OCI-LY1 (cell line): ENCODE results near the gene STMP1.

ENCODE experiments used
- H2AFZ ChIP-seq: fragments of 200-600 bp; sonication (generic), shearing (Covaris generic); 2 replicates; pipeline ENCODE4 v1.6.0; 2014; ENCODE audit warnings: antibody characterized with exemption, mild to moderate bottlenecking, low read length
- H3F3A ChIP-seq: fragments of 200-600 bp; sonication (generic), shearing (Covaris generic); 2 replicates; pipeline ENCODE4 v1.6.0; 2014; ENCODE audit warnings: mild to moderate bottlenecking, antibody characterized with exemption, low read length, moderate library complexity; ENCODE audit not compliant: insufficient read depth
- H3K27ac ChIP-seq: fragments of 200-600 bp; sonication (generic); 2 replicates; pipeline ENCODE4 v1.5.1; 2014; ENCODE audit warnings: low read length, mixed run types, mild to moderate bottlenecking, low read depth; ENCODE audit not compliant: poor library complexity, severe bottlenecking
- H3K27me3 ChIP-seq: fragments of 200-600 bp; sonication (generic); 2 replicates; pipeline ENCODE4 v1.6.0; 2014; ENCODE audit warnings: antibody characterized with exemption, mild to moderate bottlenecking, low read length, moderate library complexity; ENCODE audit not compliant: insufficient read depth
- H3K36me3 ChIP-seq: fragments of 200-600 bp; sonication (generic); 2 replicates; pipeline ENCODE4 v1.6.1; 2014; ENCODE audit warnings: mild to moderate bottlenecking, antibody characterized with exemption, low read length, moderate library complexity, mixed read lengths; ENCODE audit not compliant: insufficient read depth
- H3K4me1 ChIP-seq: fragments of 200-600 bp; sonication (generic); 2 replicates; pipeline ENCODE4 v1.5.1; 2014; ENCODE audit warnings: mild to moderate bottlenecking, low read length, moderate library complexity; ENCODE audit not compliant: insufficient read depth, severe bottlenecking
- H3K4me2 ChIP-seq: fragments of 200-600 bp; sonication (generic), shearing (Covaris generic); 2 replicates; pipeline ENCODE4 v1.6.1; 2014; ENCODE audit warnings: low read length
- H3K4me3 ChIP-seq: fragments of 200-600 bp; sonication (generic); 2 replicates; pipeline ENCODE4 v1.5.1; 2014; ENCODE audit warnings: low read length, low read depth, mild to moderate bottlenecking, mixed read lengths; ENCODE audit not compliant: poor library complexity, severe bottlenecking
- H3K79me2 ChIP-seq: fragments of 200-600 bp; shearing (Covaris generic); 2 replicates; pipeline ENCODE4 v1.6.1; 2016; ENCODE audit warnings: mixed run types, low read length, mixed read lengths; ENCODE audit not compliant: insufficient read depth
- H3K9ac ChIP-seq: fragments of 200-600 bp; sonication (generic), shearing (Covaris generic); 2 replicates; pipeline ENCODE4 v1.6.1; 2014; ENCODE audit warnings: mild to moderate bottlenecking, low read length, mixed read lengths
- H3K9me2 ChIP-seq: fragments of 200-600 bp; sonication (generic), shearing (Covaris generic); 2 replicates; pipeline ENCODE4 v1.6.1; 2014; ENCODE audit warnings: low read depth, mild to moderate bottlenecking, low read length, mixed read lengths
- H3K9me3 ChIP-seq: fragments of 200-600 bp; shearing (Covaris generic); 2 replicates; pipeline ENCODE4 v1.6.1; 2014; ENCODE audit warnings: low read length, mixed read lengths
- H4K20me1 ChIP-seq: fragments of 200-600 bp; sonication (generic), shearing (Covaris generic); 2 replicates; pipeline ENCODE4 v1.6.0; 2016; ENCODE audit warnings: mild to moderate bottlenecking, low read length; ENCODE audit not compliant: insufficient read depth
- EZH2 ChIP-seq: fragments of 200-600 bp; sonication (generic), shearing (Covaris generic); IDR thresholded peaks from 2 replicates; pipeline ENCODE4 v1.8.0; 2017; ENCODE audit warnings: borderline replicate concordance, mixed run types, mild to moderate bottlenecking, antibody characterized with exemption, low read length, moderate library complexity, mixed read lengths
- TF ChIP-seq, protein P1 (sequence below): fragments of 200-600 bp; sonication (generic), shearing (Covaris generic); IDR thresholded peaks from 2 replicates; pipeline ENCODE4 v1.5.1; 2017; ENCODE audit warnings: mild to moderate bottlenecking, antibody characterized with exemption, low read length, moderate library complexity, mixed read lengths

STMP1 gene

GRCh38 chr7:135704074-135704473 lies 41.8 kb downstream of the STMP1 start:
- no peak overlapping the region for H3K9ac ChIP-seq
- no peak overlapping the region for H3K4me2 ChIP-seq
- no peaks in the 10 kb centered on the region for H3K79me2 ChIP-seq
- TF ChIP-seq, protein P1, sequence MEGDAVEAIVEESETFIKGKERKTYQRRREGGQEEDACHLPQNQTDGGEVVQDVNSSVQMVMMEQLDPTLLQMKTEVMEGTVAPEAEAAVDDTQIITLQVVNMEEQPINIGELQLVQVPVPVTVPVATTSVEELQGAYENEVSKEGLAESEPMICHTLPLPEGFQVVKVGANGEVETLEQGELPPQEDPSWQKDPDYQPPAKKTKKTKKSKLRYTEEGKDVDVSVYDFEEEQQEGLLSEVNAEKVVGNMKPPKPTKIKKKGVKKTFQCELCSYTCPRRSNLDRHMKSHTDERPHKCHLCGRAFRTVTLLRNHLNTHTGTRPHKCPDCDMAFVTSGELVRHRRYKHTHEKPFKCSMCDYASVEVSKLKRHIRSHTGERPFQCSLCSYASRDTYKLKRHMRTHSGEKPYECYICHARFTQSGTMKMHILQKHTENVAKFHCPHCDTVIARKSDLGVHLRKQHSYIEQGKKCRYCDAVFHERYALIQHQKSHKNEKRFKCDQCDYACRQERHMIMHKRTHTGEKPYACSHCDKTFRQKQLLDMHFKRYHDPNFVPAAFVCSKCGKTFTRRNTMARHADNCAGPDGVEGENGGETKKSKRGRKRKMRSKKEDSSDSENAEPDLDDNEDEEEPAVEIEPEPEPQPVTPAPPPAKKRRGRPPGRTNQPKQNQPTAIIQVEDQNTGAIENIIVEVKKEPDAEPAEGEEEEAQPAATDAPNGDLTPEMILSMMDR = peak; percentile 62
- TF ChIP-seq EZH2 = no peak
- H3F3A ChIP-seq = no peaks in the 10 kb centered on the region
- H3K4me1 ChIP-seq = no peaks in the 10 kb centered on the region
- no peaks in the 10 kb centered on the region for H3K9me2 ChIP-seq
- H3K27me3 ChIP-seq = peaks cover 7% of the 10 kb centered on the region; the same call in 1 of the 2 replicates
- no peak overlapping the region for H2AFZ ChIP-seq
- no peak overlapping the region for H3K4me3 ChIP-seq
- H3K36me3 ChIP-seq = no peaks in the 10 kb centered on the region
- H3K9me3 ChIP-seq = no peaks in the 10 kb centered on the region
- H3K27ac ChIP-seq = no peak overlapping the region
- H4K20me1 ChIP-seq = no peaks in the 10 kb centered on the region

DNA sequence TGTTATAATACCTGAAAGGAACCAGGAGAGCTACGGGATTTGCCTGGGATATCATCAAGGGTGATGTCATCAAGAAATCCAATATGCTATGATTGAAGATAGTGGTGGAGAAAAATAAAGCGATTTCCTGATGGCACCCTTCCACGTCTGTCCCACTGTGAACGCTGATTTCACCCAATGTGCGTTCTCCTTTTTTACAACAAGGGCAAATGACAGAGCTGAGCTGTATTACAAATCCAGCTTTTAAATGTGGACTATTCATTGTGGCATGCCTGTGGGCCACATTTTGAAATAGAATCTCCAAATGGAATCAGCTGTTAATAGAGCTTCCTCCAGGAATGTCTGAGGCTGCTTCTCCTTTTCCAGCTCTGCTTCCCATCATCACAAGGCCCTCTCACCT lies 42.4 kb downstream of the STMP1 start:
- Histone ChIP-seq H3F3A (no peaks in the 10 kb centered on the region), H3K4me2 (no peak overlapping the region), H2AFZ (no peak overlapping the region), H3K9me2 (no peaks in the 10 kb centered on the region), H3K27me3 (peaks cover 7% of the 10 kb centered on the region; the same call in 1 of the 2 replicates), H3K4me1 (no peaks in the 10 kb centered on the region), H3K79me2 (no peaks in the 10 kb centered on the region), H3K4me3 (no peak overlapping the region), H3K27ac (no peak overlapping the region), H3K9me3 (no peaks in the 10 kb centered on the region), H4K20me1 (no peaks in the 10 kb centered on the region), H3K36me3 (no peaks in the 10 kb centered on the region), H3K9ac (no peak overlapping the region)
- TF ChIP-seq EZH2 = no peak
- TF ChIP-seq, protein P1 = no peak

- Histone ChIP-seq H3F3A (no peaks in the 10 kb centered on the region), H3K79me2 (no peaks in the 10 kb centered on the region), H3K27me3 (peaks cover 7% of the 10 kb centered on the region; the same call in 1 of the 2 replicates), H3K9me2 (no peaks in the 10 kb centered on the region), H3K27ac (no peak overlapping the region), H2AFZ (no peak overlapping the region), H3K9me3 (no peaks in the 10 kb centered on the region), H3K4me2 (no peak overlapping the region), H3K9ac (no peak overlapping the region), H4K20me1 (no peaks in the 10 kb centered on the region), H3K4me3 (no peak overlapping the region), H3K4me1 (no peaks in the 10 kb centered on the region), H3K36me3 (no peaks in the 10 kb centered on the region)
- no peak for TF ChIP-seq EZH2
- TF ChIP-seq, protein P1 = no peak
Measured at GRCh38 chr7:135706038-135706742, 43.9 kb downstream of the STMP1 start.
